OCI-LY7 (cell line): ENCODE measurements around the gene HRH2. TPM values are rescaled to one million over a fixed set of nuclear protein-coding genes. Genes with fewer than 3 reads are reported as not detected.

ENCODE experiments used
- BruUV-seq: library from RNA; stranded (reverse); fragments of 400-500 nt; replicated peaks from 2 replicates; lab custom pipeline; 2021; lab: Mats Ljungman, UMichigan
- CTCF ChIA-PET: fragments of 300-600 bp; sonication (Branson Sonifier 250); formaldehyde crosslinking; loops from one replicate; lab custom pipeline; 2022; ENCODE audit warnings: antibody characterized with exemption; ENCODE audit not compliant: unreplicated experiment; lab: Charles Lee
- POLR2A ChIA-PET: fragments of 300-600 bp; sonication (Branson Sonifier 250); formaldehyde crosslinking; loops from one replicate; lab custom pipeline; 2022; ENCODE audit warnings: antibody characterized with exemption; lab: Charles Lee
- DNase-seq: peaks from one replicate; pipeline ENCODE4 v3.0.0-alpha.2; 2015; ENCODE audit warnings: low spot score
- H2AFZ ChIP-seq: fragments of 200-600 bp; sonication (generic), shearing (Covaris generic); 2 replicates; pipeline ENCODE4 v1.6.1; 2014; ENCODE audit warnings: mild to moderate bottlenecking, antibody characterized with exemption, low read length, moderate library complexity
- H3K27ac ChIP-seq: fragments of 200-600 bp; sonication (generic); 2 replicates; pipeline ENCODE4 v1.5.1; 2014; ENCODE audit warnings: mixed run types, low read depth, mild to moderate bottlenecking, moderate library complexity, low read length, inconsistent platforms; ENCODE audit not compliant: poor library complexity, severe bottlenecking
- H3K36me3 ChIP-seq: fragments of 200-600 bp; sonication (generic); 2 replicates; pipeline ENCODE4 v1.6.1; 2014; ENCODE audit warnings: mild to moderate bottlenecking, antibody characterized with exemption, low read length, moderate library complexity, mixed read lengths; ENCODE audit not compliant: insufficient read depth
- H3K4me1 ChIP-seq: fragments of 200-600 bp; sonication (generic); 2 replicates; pipeline ENCODE4 v1.5.1; 2014; ENCODE audit warnings: mild to moderate bottlenecking, low read length; ENCODE audit not compliant: insufficient read depth, poor library complexity, severe bottlenecking
- H3K4me2 ChIP-seq: fragments of 200-600 bp; sonication (generic); 2 replicates; pipeline ENCODE4 v1.6.1; 2014; ENCODE audit warnings: mild to moderate bottlenecking, low read length
- H3K4me3 ChIP-seq: fragments of 200-600 bp; sonication (generic); 2 replicates; pipeline ENCODE4 v1.5.1; 2014; ENCODE audit warnings: mild to moderate bottlenecking, low read depth, low read length; ENCODE audit not compliant: poor library complexity, severe bottlenecking
- H3K79me2 ChIP-seq: fragments of 200-600 bp; sonication (generic); 2 replicates; pipeline ENCODE4 v1.6.1; 2016; ENCODE audit warnings: low read depth, mild to moderate bottlenecking, low read length, moderate library complexity, mixed read lengths; ENCODE audit not compliant: insufficient read depth
- H3K9me2 ChIP-seq: fragments of 200-600 bp; sonication (generic); 2 replicates; pipeline ENCODE4 v1.6.1; 2016; ENCODE audit warnings: mild to moderate bottlenecking, low read length, mixed read lengths; ENCODE audit not compliant: insufficient read depth
- H3K9me3 ChIP-seq: fragments of 200-600 bp; sonication (generic); 2 replicates; pipeline ENCODE4 v1.6.1; 2014; ENCODE audit warnings: mild to moderate bottlenecking, mixed run types, low read length, mixed read lengths
- H4K20me1 ChIP-seq: fragments of 200-600 bp; sonication (generic); 2 replicates; pipeline ENCODE4 v1.6.1; 2014; ENCODE audit warnings: mild to moderate bottlenecking, antibody characterized with exemption, low read length, moderate library complexity, mixed read lengths; ENCODE audit not compliant: insufficient read depth
- EZH2phosphoT487 ChIP-seq: fragments of 200-600 bp; sonication (generic); IDR thresholded peaks from 2 replicates; pipeline ENCODE4 v1.6.1; 2018; ENCODE audit warnings: low read depth, borderline replicate concordance, mild to moderate bottlenecking, mixed run types, antibody characterized with exemption, low read length, moderate library complexity, mixed read lengths
- intact Hi-C: fragments of 100-400 bp; cut with micrococcal nuclease; formaldehyde crosslinking; loops from one replicate; pipeline ENCODE4 v1.10.0; 2022; ENCODE audit not compliant: unreplicated experiment
- total RNA-seq, 2 experiments: library from RNA; depleted of rRNA in 1 of 2; stranded (reverse); fragments of >200 nt in 1 of 2; shearing (Covaris generic) in 1 of 2; gene quantifications; 2 replicates each; pipeline ENCODE4 v1.2.3, GENCODE V29; 2014 to 2022
- TF ChIP-seq, protein P1 (sequence below): fragments of 200-600 bp; sonication (generic); conservative IDR thresholded peaks from 2 replicates; pipeline ENCODE4 v1.5.1; 2014; ENCODE audit warnings: mild to moderate bottlenecking, antibody characterized with exemption, low read length, moderate library complexity, mixed read lengths

The HRH2 gene
- total RNA-seq, 2 experiments from 2014 or later = not detected

DNA sequence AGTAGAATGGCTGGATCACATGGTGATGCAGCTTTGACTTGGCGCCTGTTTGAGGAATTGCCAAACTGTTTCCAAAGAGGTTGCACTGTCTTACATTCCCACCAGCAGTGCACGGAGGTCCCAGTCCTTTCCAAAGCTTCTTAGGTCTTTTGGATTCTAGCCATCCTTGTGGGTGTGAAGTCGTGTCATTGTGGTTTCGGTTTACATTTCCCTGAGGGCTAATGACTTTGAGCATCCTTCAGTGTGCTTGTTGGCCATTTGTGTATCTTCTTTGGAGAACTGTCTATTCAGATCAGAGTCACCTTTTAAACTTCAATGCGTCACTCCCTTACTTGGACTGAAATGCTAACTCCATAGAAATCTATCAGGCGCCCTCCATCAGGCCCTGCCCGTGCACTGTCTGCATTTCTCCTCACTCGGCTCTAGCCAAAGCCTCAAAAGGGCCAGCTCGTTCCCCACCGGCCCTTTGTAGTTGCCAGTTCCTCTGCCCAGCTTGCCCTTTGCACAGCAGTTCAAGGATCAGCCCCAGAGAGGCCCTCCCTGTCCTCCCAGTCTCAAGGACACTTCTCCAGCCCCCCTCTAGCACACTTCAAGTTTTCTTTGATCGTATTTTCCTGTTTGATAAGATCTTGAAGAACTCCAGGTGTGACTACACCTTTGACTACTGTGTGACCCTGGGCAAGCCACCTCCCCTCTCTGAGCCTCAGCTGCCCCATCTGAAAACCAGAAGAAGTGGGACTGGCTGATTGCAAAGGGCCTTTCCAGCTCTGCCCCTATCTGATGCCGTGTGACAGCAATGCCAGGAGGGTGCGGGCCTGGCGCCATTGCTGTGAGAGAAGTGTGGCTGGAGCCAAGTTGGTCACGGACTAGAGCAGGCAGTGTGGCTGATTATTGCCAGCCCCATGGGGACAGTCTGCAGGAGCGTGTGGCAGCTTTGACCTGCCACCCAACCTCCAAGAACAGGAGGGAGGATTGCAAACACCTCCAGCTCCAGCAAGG is 5.6 kb downstream of the HRH2 start:
- H3K9me2 ChIP-seq = no peaks in the 10 kb centered on the region
- no peak overlapping the region for H2AFZ ChIP-seq
- CTCF ChIA-PET = no interaction called here
- H3K9me3 ChIP-seq = no peaks in the 10 kb centered on the region
- H3K4me3 ChIP-seq = no peak overlapping the region
- H4K20me1 ChIP-seq = no peaks in the 10 kb centered on the region
- intact Hi-C loops = no loop called here
- no TSS peak for BruUV-seq
- no peak for DNase-seq
- no peaks in the 10 kb centered on the region for H3K4me1 ChIP-seq
- no peaks in the 10 kb centered on the region for H3K36me3 ChIP-seq
- POLR2A ChIA-PET = no interaction called here
- H3K27ac ChIP-seq = no peak overlapping the region
- TF ChIP-seq, protein P1, sequence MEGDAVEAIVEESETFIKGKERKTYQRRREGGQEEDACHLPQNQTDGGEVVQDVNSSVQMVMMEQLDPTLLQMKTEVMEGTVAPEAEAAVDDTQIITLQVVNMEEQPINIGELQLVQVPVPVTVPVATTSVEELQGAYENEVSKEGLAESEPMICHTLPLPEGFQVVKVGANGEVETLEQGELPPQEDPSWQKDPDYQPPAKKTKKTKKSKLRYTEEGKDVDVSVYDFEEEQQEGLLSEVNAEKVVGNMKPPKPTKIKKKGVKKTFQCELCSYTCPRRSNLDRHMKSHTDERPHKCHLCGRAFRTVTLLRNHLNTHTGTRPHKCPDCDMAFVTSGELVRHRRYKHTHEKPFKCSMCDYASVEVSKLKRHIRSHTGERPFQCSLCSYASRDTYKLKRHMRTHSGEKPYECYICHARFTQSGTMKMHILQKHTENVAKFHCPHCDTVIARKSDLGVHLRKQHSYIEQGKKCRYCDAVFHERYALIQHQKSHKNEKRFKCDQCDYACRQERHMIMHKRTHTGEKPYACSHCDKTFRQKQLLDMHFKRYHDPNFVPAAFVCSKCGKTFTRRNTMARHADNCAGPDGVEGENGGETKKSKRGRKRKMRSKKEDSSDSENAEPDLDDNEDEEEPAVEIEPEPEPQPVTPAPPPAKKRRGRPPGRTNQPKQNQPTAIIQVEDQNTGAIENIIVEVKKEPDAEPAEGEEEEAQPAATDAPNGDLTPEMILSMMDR = no peak
- no peak for TF ChIP-seq EZH2phosphoT487
- H3K4me2 ChIP-seq = no peak overlapping the region
- no peaks in the 10 kb centered on the region for H3K79me2 ChIP-seq

DNA sequence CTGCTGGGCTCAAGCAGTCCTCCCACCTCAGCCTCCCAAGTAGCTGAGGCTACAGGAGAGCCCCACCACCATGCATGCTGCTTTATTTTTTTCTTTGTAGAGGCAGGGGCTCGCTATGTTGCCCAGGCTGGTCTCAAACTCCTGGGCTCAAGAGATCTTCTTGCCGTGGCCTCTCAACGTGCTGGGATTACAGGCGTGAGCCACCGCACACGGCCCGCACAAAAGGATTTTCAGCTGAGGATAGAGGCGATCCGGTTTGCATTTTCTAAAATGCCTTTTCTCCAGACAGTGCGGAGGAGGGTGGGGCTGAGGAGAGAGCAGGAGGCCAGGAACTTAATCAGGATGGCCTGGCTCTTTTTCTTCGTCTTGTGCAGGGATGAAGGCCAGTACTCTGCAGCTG is 6.9 kb downstream of the HRH2 start:
- intact Hi-C loops = no loop called here
- ChIA-PET CTCF (no interaction called here), POLR2A (no interaction called here)
- no peak for DNase-seq
- Histone ChIP-seq H3K4me1 (no peaks in the 10 kb centered on the region), H3K79me2 (no peaks in the 10 kb centered on the region), H4K20me1 (no peaks in the 10 kb centered on the region), H3K27ac (no peak overlapping the region), H3K9me2 (no peaks in the 10 kb centered on the region), H3K36me3 (no peaks in the 10 kb centered on the region), H2AFZ (no peak overlapping the region), H3K4me3 (no peak overlapping the region), H3K9me3 (no peaks in the 10 kb centered on the region), H3K4me2 (no peak overlapping the region)
- TF ChIP-seq EZH2phosphoT487 = no peak
- TF ChIP-seq, protein P1 = no peak
- BruUV-seq = no TSS peak

DNA sequence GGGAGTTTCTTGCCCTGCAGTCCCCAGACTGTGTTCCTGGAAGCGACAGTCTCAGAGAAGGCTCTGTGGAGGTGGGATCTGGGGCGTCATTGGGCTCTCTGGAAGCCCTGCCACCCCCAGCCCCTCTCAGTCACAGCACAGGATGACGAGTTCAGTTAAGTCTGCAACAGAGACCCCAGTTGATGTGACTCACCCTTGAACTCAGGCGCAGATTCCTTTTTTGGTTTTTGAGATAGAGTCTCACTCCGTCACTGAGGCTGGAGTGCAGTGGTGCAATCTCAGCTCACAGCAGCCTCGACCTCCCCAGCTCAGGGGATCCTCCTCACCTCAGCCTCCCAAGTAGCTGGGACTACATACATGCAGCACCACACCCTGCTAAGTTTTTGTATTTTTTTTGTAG is 8.3 kb downstream of the HRH2 start:
- DNase-seq = no peak
- no peak for TF ChIP-seq EZH2phosphoT487
- Histone ChIP-seq H3K4me1 (no peaks in the 10 kb centered on the region), H3K36me3 (no peaks in the 10 kb centered on the region), H3K27ac (no peak overlapping the region), H3K79me2 (no peaks in the 10 kb centered on the region), H3K9me3 (no peaks in the 10 kb centered on the region), H3K4me3 (no peak overlapping the region), H3K4me2 (no peak overlapping the region), H2AFZ (no peak overlapping the region), H3K9me2 (no peaks in the 10 kb centered on the region), H4K20me1 (no peaks in the 10 kb centered on the region)
- no TSS peak for BruUV-seq
- CTCF ChIA-PET = no interaction called here
- POLR2A ChIA-PET = no interaction called here
- intact Hi-C loops = no loop called here
